ENCODE data around the gene YRDC. TPM values are rescaled to one million over a fixed set of nuclear protein-coding genes. Genes with fewer than 3 reads are reported as not detected.
A peak's percentile ranks its signal among the peaks of the same experiment; 100 is the strongest.

The YRDC gene, protein sequence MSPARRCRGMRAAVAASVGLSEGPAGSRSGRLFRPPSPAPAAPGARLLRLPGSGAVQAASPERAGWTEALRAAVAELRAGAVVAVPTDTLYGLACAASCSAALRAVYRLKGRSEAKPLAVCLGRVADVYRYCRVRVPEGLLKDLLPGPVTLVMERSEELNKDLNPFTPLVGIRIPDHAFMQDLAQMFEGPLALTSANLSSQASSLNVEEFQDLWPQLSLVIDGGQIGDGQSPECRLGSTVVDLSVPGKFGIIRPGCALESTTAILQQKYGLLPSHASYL
- total RNA-seq = 10 to 100 TPM in 3 of 4 donors, 1 to 10 TPM in 1; 8.5 to 12.0 (median 10.5) TPM

DNA sequence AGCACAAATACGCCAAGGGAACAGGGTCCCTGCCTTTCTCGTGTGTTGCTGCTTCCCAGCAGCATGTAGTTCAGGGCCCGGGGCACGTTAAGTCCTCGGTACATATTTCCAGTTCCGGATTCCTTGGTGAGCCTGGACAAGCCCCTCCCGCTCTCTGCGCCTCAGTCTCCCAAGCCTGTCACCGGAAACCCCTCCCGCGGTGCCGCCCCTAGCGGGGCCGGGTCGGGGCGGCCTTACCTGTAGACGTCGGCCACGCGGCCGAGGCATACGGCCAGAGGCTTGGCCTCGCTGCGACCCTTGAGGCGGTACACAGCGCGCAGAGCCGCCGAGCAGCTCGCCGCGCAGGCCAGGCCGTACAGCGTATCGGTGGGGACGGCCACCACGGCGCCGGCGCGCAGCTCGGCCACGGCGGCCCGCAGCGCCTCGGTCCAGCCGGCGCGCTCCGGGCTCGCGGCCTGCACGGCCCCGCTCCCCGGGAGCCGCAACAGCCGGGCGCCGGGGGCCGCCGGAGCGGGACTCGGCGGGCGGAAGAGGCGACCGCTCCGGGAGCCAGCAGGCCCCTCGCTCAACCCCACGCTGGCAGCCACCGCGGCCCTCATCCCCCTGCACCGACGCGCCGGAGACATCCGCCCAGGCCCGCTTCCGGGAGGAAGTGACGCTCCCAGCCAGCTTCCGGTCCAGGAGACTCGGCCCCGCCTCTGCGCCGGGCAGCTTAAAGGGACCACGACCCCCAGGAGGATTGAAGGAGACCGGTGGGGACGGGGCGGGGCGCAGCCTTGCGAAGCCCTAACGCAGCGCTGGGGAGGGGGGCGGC lies at the start of gene YRDC, which contains the start of gene C1orf122:
Gene YRDC (minus strand): TSS at position 654 of the 814 bp plus-strand sequence. CDS start 28 bp downstream, at position 626.
Gene C1orf122 (plus strand): TSS at position 236 of the 814 bp plus-strand sequence. CDS start 615 bp downstream, outside the sequence.
- H3K27me3 ChIP-seq = no peaks in the 10 kb centered on the region
- intact Hi-C loops (cut with DNase I; ENCODE audit: low total_unique reads) = no loop called here
- no peaks in the 10 kb centered on the region for H3K9me3 ChIP-seq
- H3K36me3 ChIP-seq = no peaks in the 10 kb centered on the region
- DNase-seq = peak; percentile 91 to 94
- TF ChIP-seq, protein P1, sequence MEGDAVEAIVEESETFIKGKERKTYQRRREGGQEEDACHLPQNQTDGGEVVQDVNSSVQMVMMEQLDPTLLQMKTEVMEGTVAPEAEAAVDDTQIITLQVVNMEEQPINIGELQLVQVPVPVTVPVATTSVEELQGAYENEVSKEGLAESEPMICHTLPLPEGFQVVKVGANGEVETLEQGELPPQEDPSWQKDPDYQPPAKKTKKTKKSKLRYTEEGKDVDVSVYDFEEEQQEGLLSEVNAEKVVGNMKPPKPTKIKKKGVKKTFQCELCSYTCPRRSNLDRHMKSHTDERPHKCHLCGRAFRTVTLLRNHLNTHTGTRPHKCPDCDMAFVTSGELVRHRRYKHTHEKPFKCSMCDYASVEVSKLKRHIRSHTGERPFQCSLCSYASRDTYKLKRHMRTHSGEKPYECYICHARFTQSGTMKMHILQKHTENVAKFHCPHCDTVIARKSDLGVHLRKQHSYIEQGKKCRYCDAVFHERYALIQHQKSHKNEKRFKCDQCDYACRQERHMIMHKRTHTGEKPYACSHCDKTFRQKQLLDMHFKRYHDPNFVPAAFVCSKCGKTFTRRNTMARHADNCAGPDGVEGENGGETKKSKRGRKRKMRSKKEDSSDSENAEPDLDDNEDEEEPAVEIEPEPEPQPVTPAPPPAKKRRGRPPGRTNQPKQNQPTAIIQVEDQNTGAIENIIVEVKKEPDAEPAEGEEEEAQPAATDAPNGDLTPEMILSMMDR (IDR thresholded peaks at IDR 0.05) = peak in 1 of 4 experiments; percentile 19
- TF ChIP-seq POLR2A (IDR thresholded peaks at IDR 0.05) = peak; percentile 59 to 77
- peak within 1 kb of the TSS; percentile 90 to 97 for H3K27ac ChIP-seq
- peak within 1 kb of the TSS; percentile 86 to 95 for H3K4me3 ChIP-seq
- peaks cover 14% of the 10 kb centered on the region in 2 donors for H3K4me1 ChIP-seq

DNA sequence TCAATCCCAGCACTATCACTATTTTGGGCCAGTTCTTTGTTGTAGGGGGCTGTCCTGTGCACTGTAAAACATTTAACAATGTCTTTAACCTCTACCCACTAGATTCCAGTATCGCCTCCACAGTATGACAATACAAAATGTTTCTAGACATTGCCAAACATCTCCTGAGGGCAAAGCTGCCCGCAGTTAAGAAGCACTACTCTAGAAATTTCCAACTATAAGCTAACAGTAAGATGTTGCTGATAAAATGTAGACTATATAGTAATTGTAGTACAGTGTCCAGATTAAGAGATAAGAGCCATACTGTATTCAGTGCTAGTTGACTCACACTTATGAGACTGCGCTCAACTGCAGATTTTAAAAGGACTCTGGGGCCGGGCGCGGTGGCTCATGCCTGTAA lies 46.4 kb upstream of the YRDC start:
- Histone ChIP-seq H3K4me1 (peaks cover 8% of the 10 kb centered on the region in 2 donors), H3K36me3 (no peaks in the 10 kb centered on the region), H3K27me3 (no peaks in the 10 kb centered on the region), H3K9me3 (no peaks in the 10 kb centered on the region), H3K4me3 (no peak overlapping the region), H3K27ac (no peak overlapping the region)
- DNase-seq = no peak
- intact Hi-C loops (cut with DNase I; ENCODE audit: low total_unique reads) = no loop called here
- TF ChIP-seq POLR2A (IDR thresholded peaks at IDR 0.05) = no peak
- TF ChIP-seq, protein P1 (IDR thresholded peaks at IDR 0.05) = no peak

GRCh38 chr1:37853157-37853556 lies 45.1 kb upstream of the YRDC start:
- no peak for TF ChIP-seq POLR2A (IDR thresholded peaks at IDR 0.05)
- TF ChIP-seq, protein P1 (IDR thresholded peaks at IDR 0.05) = no peak
- H3K27ac ChIP-seq = no peak overlapping the region
- no peak overlapping the region for H3K4me3 ChIP-seq
- intact Hi-C loops (cut with DNase I; ENCODE audit: low total_unique reads) = no loop called here
- no peaks in the 10 kb centered on the region for H3K9me3 ChIP-seq
- H3K36me3 ChIP-seq = no peaks in the 10 kb centered on the region
- DNase-seq = no peak
- H3K27me3 ChIP-seq = no peaks in the 10 kb centered on the region
- H3K4me1 ChIP-seq = peaks cover 3 to 4% of the 10 kb centered on the region in 2 donors

DNA sequence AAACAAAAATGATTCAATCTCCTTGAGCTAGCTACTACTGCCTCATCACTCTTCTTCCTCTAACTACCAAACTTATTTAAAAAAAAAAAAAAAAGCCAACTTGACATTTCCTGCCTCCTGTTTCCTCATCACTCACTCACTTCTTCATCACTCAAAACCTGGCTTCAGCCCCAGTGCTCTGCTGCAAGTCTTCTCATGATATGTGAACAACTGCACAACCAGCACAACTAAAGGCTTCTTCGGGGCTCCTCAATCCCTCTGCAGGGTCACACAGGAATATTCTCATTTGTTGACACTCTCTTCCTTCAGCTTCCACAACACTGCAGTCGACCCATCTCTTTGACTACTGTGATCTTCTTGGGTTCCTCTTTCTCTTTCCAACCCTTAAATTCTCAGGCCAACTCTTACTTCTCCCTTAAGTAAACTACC lies 43.8 kb upstream of the YRDC start:
- no peaks in the 10 kb centered on the region for H3K27me3 ChIP-seq
- no peak for TF ChIP-seq POLR2A (IDR thresholded peaks at IDR 0.05)
- TF ChIP-seq, protein P1 (IDR thresholded peaks at IDR 0.05) = no peak
- no peak overlapping the region for H3K27ac ChIP-seq
- H3K4me3 ChIP-seq = no peak overlapping the region
- peaks cover 0 to 4% of the 10 kb centered on the region in 2 donors for H3K4me1 ChIP-seq
- no peak for DNase-seq
- H3K9me3 ChIP-seq = no peaks in the 10 kb centered on the region
- no peaks in the 10 kb centered on the region for H3K36me3 ChIP-seq
- intact Hi-C loops (cut with DNase I; ENCODE audit: low total_unique reads) = no loop called here

GRCh38 chr1:37851262-37851661 lies 43.3 kb upstream of the YRDC start:
- H3K4me1 ChIP-seq = peaks cover 0 to 4% of the 10 kb centered on the region in 2 donors
- intact Hi-C loops (cut with DNase I; ENCODE audit: low total_unique reads) = no loop called here

More at GRCh38 chr1:37851262-37851661, 43.3 kb upstream of the YRDC start:
- Histone ChIP-seq H3K4me3 (no peak overlapping the region), H3K27me3 (no peaks in the 10 kb centered on the region), H3K27ac (no peak overlapping the region), H3K36me3 (no peaks in the 10 kb centered on the region), H3K9me3 (no peaks in the 10 kb centered on the region)
- no peak for DNase-seq
- TF ChIP-seq POLR2A (IDR thresholded peaks at IDR 0.05) = no peak
- TF ChIP-seq, protein P1 (IDR thresholded peaks at IDR 0.05) = no peak

Data from uterus (tissue), 4 donors.